SK-N-SH (cell line): Measurements from ENCODE around the gene ERBB2. TPM values are rescaled to one million over a fixed set of nuclear protein-coding genes. Genes with fewer than 3 reads are reported as not detected.

Experiments used
- CTCF ChIA-PET: fragments of 300-600, 350-600 bp; formaldehyde crosslinking; extraction: SDS; loops from one replicate; lab custom pipeline; 2021; lab: Yijun Ruan, JAX
- POLR2A ChIA-PET: fragments of 350-600 bp; sonication (Branson Sonifier 250); formaldehyde crosslinking; extraction: SDS; loops from one replicate; lab custom pipeline; 2020; ENCODE audit warnings: antibody characterized with exemption, inconsistent platforms; lab: Yijun Ruan, JAX
- DNase-seq: peaks from one replicate; pipeline ENCODE4 v3.0.0; 2012
- H2AFZ ChIP-seq: fragments of 200-600 bp; sonication (generic); 2 replicates; pipeline ENCODE4 v1.8.1; 2016; ENCODE audit warnings: antibody characterized with exemption, mild to moderate bottlenecking, low read depth
- H3F3A ChIP-seq: fragments of 200-600 bp; sonication (generic); replicated peaks from 2 replicates; pipeline ENCODE3; 2016; ENCODE audit warnings: antibody characterized with exemption, mild to moderate bottlenecking; ENCODE audit not compliant: insufficient read depth
- H3K27ac ChIP-seq, 2 experiments: fragments of 200-500 bp in 1 of 2; fragments of 200-600 bp in 1 of 2; sonication (Bioruptor generic) in 1 of 2; sonication (generic), shearing (Covaris generic) in 1 of 2; 2 replicates each; pipeline versions ENCODE4 v1.5.1 to v1.6.1; 2014 to 2016; ENCODE audit warnings: low read depth in 2 of 2, inconsistent platforms in 1 of 2, low read length in 1 of 2, mild to moderate bottlenecking in 1 of 2, mixed read lengths in 1 of 2
- H3K27me3 ChIP-seq: fragments of 200-600 bp; sonication (generic), shearing (Covaris generic); 2 replicates; pipeline ENCODE4 v1.6.1; 2016; ENCODE audit warnings: mixed run types; ENCODE audit not compliant: insufficient read depth
- H3K36me3 ChIP-seq, 2 experiments: fragments of 200-500 bp in 1 of 2; fragments of 200-600 bp in 1 of 2; sonication (Bioruptor generic) in 1 of 2; sonication (generic) in 1 of 2; replicated peaks in 1 of 2; 2 replicates each; pipeline versions ENCODE3 to v1.5.1; 2014 to 2016; ENCODE audit warnings: low read length in 1 of 2, mild to moderate bottlenecking in 1 of 2; ENCODE audit not compliant: insufficient read depth in 2 of 2, control insufficient read depth in 1 of 2
- H3K4me1 ChIP-seq, 2 experiments: fragments of 200-500 bp in 1 of 2; fragments of 200-600 bp in 1 of 2; sonication (Bioruptor generic) in 1 of 2; sonication (generic), shearing (Covaris generic) in 1 of 2; 2 replicates each; pipeline versions ENCODE4 v1.5.1 to v1.6.1; 2014 to 2016; ENCODE audit warnings: low read depth in 1 of 2, low read length in 1 of 2, mixed run types in 1 of 2; ENCODE audit not compliant: insufficient read depth in 2 of 2, control insufficient read depth in 1 of 2
- H3K4me2 ChIP-seq: fragments of 200-600 bp; sonication (generic), shearing (Covaris generic); 2 replicates; pipeline ENCODE4 v1.6.1; 2017; ENCODE audit warnings: mixed run types
- H3K4me3 ChIP-seq, 2 experiments: fragments of 200-500 bp in 1 of 2; fragments of 200-600 bp in 1 of 2; sonication (Bioruptor generic) in 1 of 2; sonication (generic), shearing (Covaris generic) in 1 of 2; 2 replicates each; pipeline versions ENCODE4 v1.5.1 to v1.8.1; 2014 to 2016; ENCODE audit warnings: low read depth in 2 of 2, inconsistent platforms in 1 of 2, low read length in 1 of 2, mild to moderate bottlenecking in 1 of 2, mixed read lengths in 1 of 2, moderate library complexity in 1 of 2
- H3K79me2 ChIP-seq: fragments of 200-600 bp; sonication (generic); 2 replicates; pipeline ENCODE4 v1.8.1; 2017; ENCODE audit warnings: mild to moderate bottlenecking; ENCODE audit not compliant: insufficient read depth
- H3K9ac ChIP-seq: fragments of 200-600 bp; sonication (generic); 2 replicates; pipeline ENCODE4 v1.6.1; 2017; ENCODE audit warnings: mixed run types
- H3K9me2 ChIP-seq: fragments of 200-600 bp; sonication (generic); 2 replicates; pipeline ENCODE4 v1.6.1; 2017; ENCODE audit warnings: mixed run types
- H3K9me3 ChIP-seq: fragments of 200-600 bp; sonication (generic); 2 replicates; pipeline ENCODE4 v1.6.1; 2017; ENCODE audit warnings: mixed run types, mild to moderate bottlenecking, moderate library complexity
- H4K20me1 ChIP-seq: fragments of 200-600 bp; sonication (generic); 2 replicates; pipeline ENCODE4 v1.6.1; 2017; ENCODE audit warnings: mild to moderate bottlenecking, mixed run types; ENCODE audit not compliant: insufficient read depth
- EZH2phosphoT487 ChIP-seq: fragments of 200-600 bp; sonication (generic); IDR thresholded peaks from 2 replicates; pipeline ENCODE4 v1.6.1; 2017; ENCODE audit warnings: low read depth, mixed run types, mild to moderate bottlenecking, antibody characterized with exemption, moderate library complexity, borderline replicate concordance
- FOXJ3 ChIP-seq: sonication (generic); formaldehyde crosslinking; IDR thresholded peaks from 2 replicates; pipeline ENCODE4 v1.5.1; 2020; ENCODE audit warnings: mild to moderate bottlenecking, missing genetic modification reagents
- FOXM1 ChIP-seq: IDR thresholded peaks from 2 replicates; pipeline ENCODE4 v1.4.0; 2012; ENCODE audit warnings: low read depth, mild to moderate bottlenecking
- GATA2 ChIP-seq: sonication (generic); formaldehyde crosslinking; IDR thresholded peaks from 2 replicates; pipeline ENCODE4 v1.5.0; 2020; ENCODE audit warnings: mild to moderate bottlenecking, missing genetic modification reagents
- MAX ChIP-seq: IDR thresholded peaks from 2 replicates; pipeline ENCODE4 v1.4.0; 2012; ENCODE audit warnings: low read depth
- MEF2A ChIP-seq: IDR thresholded peaks from 2 replicates; pipeline ENCODE4 v1.4.0; 2012; ENCODE audit warnings: low read depth, borderline replicate concordance
- MXI1 ChIP-seq: IDR thresholded peaks from 2 replicates; pipeline ENCODE4 v1.6.1; 2012; ENCODE audit warnings: mild to moderate bottlenecking, low read depth, low read length, improper control_type of control experiment
- PBX3 ChIP-seq: IDR thresholded peaks from 2 replicates; pipeline ENCODE4; 2012
- RAD21 ChIP-seq: IDR thresholded peaks from 2 replicates; pipeline ENCODE4 v1.6.1; 2012; ENCODE audit warnings: mild to moderate bottlenecking, low read length
- SMC3 ChIP-seq: IDR thresholded peaks from 2 replicates; pipeline ENCODE4 v1.6.1; 2012; ENCODE audit warnings: low read depth, low read length, improper control_type of control experiment
- TCF12 ChIP-seq: IDR thresholded peaks from 2 replicates; pipeline ENCODE4 v1.4.0; 2012
- TEAD4 ChIP-seq: IDR thresholded peaks from 2 replicates; pipeline ENCODE4 v1.4.0; 2012; ENCODE audit warnings: mild to moderate bottlenecking, borderline replicate concordance; ENCODE audit not compliant: insufficient read depth
- WGBS: methylation state at CpG from one replicate; pipeline ENCODE4 v1.1.6; 2017; ENCODE audit warnings: low lambda C conversion rate; 5-methylcytosine and 5-hydroxymethylcytosine counted together
- polyA plus RNA-seq, 3 experiments: library from polyadenylated mRNA; depleted of rRNA; stranded (reverse); fragments of >200 nt; gene quantifications; 2 replicates each; pipeline ENCODE4 v1.2.3, GENCODE V29; 2012
- TF ChIP-seq, protein P1 (sequence below): IDR thresholded peaks from 2 replicates; pipeline ENCODE4 v1.4.0; 2012; ENCODE audit warnings: low read depth, borderline replicate concordance

Gene ERBB2
- polyA plus RNA-seq, 1 of the 3 experiments (the other 2 are of a cell fraction): 1.9 TPM

DNA sequence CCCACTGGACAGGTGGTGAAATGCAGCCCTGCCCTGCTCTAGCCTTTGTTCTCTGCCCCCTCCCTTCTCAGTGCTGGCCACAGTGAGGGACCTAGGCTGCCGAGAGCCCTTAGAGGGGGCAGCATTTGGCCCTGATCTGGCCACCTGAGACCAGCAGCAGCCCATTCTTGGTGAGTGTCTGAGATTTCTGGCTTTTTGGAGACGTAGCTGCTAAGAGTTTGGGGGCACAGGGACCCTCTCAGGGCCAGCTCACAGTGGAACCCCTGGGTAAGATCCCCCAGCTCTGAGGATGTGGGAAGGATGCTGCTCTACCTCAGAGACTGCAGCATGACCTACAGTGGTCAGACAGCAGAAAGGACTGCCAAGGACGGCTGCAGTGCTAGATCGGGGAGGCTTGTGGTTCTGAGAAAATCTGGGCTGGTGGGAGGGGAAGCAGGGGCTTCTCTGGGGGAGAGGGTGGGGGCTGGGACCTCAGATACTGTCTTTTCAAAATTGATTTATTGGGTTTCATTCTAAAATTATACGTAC lies 51.2 kb downstream of the ERBB2 start (continued):
- TF ChIP-seq, protein P1, sequence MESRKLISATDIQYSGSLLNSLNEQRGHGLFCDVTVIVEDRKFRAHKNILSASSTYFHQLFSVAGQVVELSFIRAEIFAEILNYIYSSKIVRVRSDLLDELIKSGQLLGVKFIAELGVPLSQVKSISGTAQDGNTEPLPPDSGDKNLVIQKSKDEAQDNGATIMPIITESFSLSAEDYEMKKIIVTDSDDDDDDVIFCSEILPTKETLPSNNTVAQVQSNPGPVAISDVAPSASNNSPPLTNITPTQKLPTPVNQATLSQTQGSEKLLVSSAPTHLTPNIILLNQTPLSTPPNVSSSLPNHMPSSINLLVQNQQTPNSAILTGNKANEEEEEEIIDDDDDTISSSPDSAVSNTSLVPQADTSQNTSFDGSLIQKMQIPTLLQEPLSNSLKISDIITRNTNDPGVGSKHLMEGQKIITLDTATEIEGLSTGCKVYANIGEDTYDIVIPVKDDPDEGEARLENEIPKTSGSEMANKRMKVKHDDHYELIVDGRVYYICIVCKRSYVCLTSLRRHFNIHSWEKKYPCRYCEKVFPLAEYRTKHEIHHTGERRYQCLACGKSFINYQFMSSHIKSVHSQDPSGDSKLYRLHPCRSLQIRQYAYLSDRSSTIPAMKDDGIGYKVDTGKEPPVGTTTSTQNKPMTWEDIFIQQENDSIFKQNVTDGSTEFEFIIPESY: no peak

- no peak overlapping the region for H3K27ac ChIP-seq
- no peak overlapping the region for H3K4me2 ChIP-seq
- H4K20me1 ChIP-seq: no peaks in the 10 kb centered on the region
- 86% methylated on average over 8 of the region's 10 CpGs for WGBS
- ChIA-PET POLR2A (interaction anchor here (1.8 kb wide), 1 partner anchor 130 kb away, joined by 5 read pairs; no protein-coding TSS in a partner anchor), CTCF (interaction anchor here (1.0 to 4.1 kb wide), 4 partner anchors 13 to 130 kb away, joined by 4 to 28 read pairs (median 10); partner anchors contain the start of gene MIEN1)
- H3K27me3 ChIP-seq: no peaks in the 10 kb centered on the region
- H3K79me2 ChIP-seq: no peaks in the 10 kb centered on the region
- TF ChIP-seq GATA2 (no peak), FOXM1 (no peak), TEAD4 (no peak), PBX3 (no peak), EZH2phosphoT487 (no peak), RAD21 (no peak), MXI1 (no peak), MEF2A (no peak), SMC3 (no peak), TCF12 (no peak), FOXJ3 (no peak), MAX (no peak)
- TF ChIP-seq, all 33 proteins: peak for 0
- no peak overlapping the region for H2AFZ ChIP-seq
- no peak overlapping the region for H3K9ac ChIP-seq
- no peaks in the 10 kb centered on the region for H3K9me2 ChIP-seq
- peaks cover 5% of the 10 kb centered on the region for H3F3A ChIP-seq
- DNase-seq: peak; percentile 31
- peaks cover 0 to 12% of the 10 kb centered on the region in 2 experiments; a peak in 1 of 4 replicates for H3K4me1 ChIP-seq
- H3K9me3 ChIP-seq: no peaks in the 10 kb centered on the region
- H3K36me3 ChIP-seq: no peaks in the 10 kb centered on the region
- H3K4me3 ChIP-seq: no peak overlapping the region
These were observed 51.8 kb downstream of the ERBB2 start for GRCh38 chr17:39751637-39752036.
